ENCODE data around the gene RNF125. TPM values are rescaled to one million over a fixed set of nuclear protein-coding genes. Genes with fewer than 3 reads are reported as not detected.

RNF125 gene
- total RNA-seq (1 to 10 TPM; 1.1 to 2.4 (median 1.9) TPM), polyA plus RNA-seq (2.7 TPM)
- long read RNA-seq, donor 1, full-length matches to known transcripts = 4 of 6 reads
- long read RNA-seq, donor 1, partial matches to known transcripts = 0 of 6 reads
- long read RNA-seq, donor 1, other reads (novel, unspliced or antisense) = 2 of 6 reads
- long read RNA-seq, donor 2 = 0 reads
- long read RNA-seq, donor 3, full-length matches to known transcripts = 4 of 5 reads
- long read RNA-seq, donor 3, partial matches to known transcripts = 1 of 5 reads
- long read RNA-seq, donor 3, other reads (novel, unspliced or antisense) = 0 of 5 reads
- long read RNA-seq, donor 4, full-length matches to known transcripts = 1 of 1 reads
- long read RNA-seq, donor 4, partial matches to known transcripts = 0 of 1 reads
- long read RNA-seq, donor 4, other reads (novel, unspliced or antisense) = 0 of 1 reads

GRCh38 chr18:32018331-32019250, at the start of gene RNF125:
Gene RNF125 (plus strand): TSS chr18:32018825. CDS start chr18:32018864, 39 bp downstream.
- WGBS = under 1% methylated on average over 66 of the region's 66 CpGs
- peak within 1 kb of the TSS; percentile 14 for H3K27ac ChIP-seq (ENCODE audit: low read length)
- intact Hi-C loops (cut with DNase I) = no loop called here
- peak within 1 kb of the TSS; percentile 38 for H3K4me3 ChIP-seq (ENCODE audit: low read length)
- DNase-seq (peak; percentile 83 to 92 (median 91)), ATAC-seq (peak; percentile 95 to 98)
- no peaks in the 10 kb centered on the region for H3K4me1 ChIP-seq (ENCODE audit: control insufficient read depth, insufficient read depth, low read length)
- no peaks in the 10 kb centered on the region for H3K27me3 ChIP-seq (ENCODE audit: control insufficient read depth, insufficient read depth)
- H3K9me3 ChIP-seq (ENCODE audit: control insufficient read depth, low read length) = no peaks in the 10 kb centered on the region

- Histone ChIP-seq H3K9me3 (ENCODE audit: control insufficient read depth, low read length) (peaks cover 2% of the 10 kb centered on the region), H3K27me3 (ENCODE audit: control insufficient read depth, insufficient read depth) (no peaks in the 10 kb centered on the region), H3K4me3 (ENCODE audit: low read length) (no peak overlapping the region), H3K27ac (ENCODE audit: low read length) (no peak overlapping the region), H3K4me1 (ENCODE audit: control insufficient read depth, insufficient read depth, low read length) (no peaks in the 10 kb centered on the region)
- intact Hi-C loops (cut with DNase I) = loop anchor here in 2 of 4 donors (10.0 kb wide), 2 partner anchors 226 to 416 kb away; no protein-coding TSS in a partner anchor
- DNase-seq (no peak), ATAC-seq (no peak)
- WGBS = 63% methylated on average over 3 of the region's 3 CpGs
These were observed 48.0 kb upstream of the RNF125 start for GRCh38 chr18:31970617-31971016.

GRCh38 chr18:31973929-31974546, 44.6 kb upstream of the RNF125 start:
- WGBS = 92% methylated on average over 4 of the region's 4 CpGs
- intact Hi-C loops (cut with DNase I) = loop anchor here in 2 of 4 donors (10.0 kb wide), 2 partner anchors 229 to 419 kb away; no protein-coding TSS in a partner anchor
- ATAC-seq = no peak

GRCh38 chr18:31976242-31976641, 42.4 kb upstream of the RNF125 start:
- Histone ChIP-seq H3K27ac (ENCODE audit: low read length) (no peak overlapping the region), H3K4me3 (ENCODE audit: low read length) (no peak overlapping the region), H3K4me1 (ENCODE audit: control insufficient read depth, insufficient read depth, low read length) (no peaks in the 10 kb centered on the region), H3K27me3 (ENCODE audit: control insufficient read depth, insufficient read depth) (no peaks in the 10 kb centered on the region), H3K9me3 (ENCODE audit: control insufficient read depth, low read length) (peaks cover 2% of the 10 kb centered on the region)
- intact Hi-C loops (cut with DNase I) = loop anchor here in 2 of 4 donors (10.0 kb wide), 2 partner anchors 231 to 421 kb away; no protein-coding TSS in a partner anchor
- WGBS = 57% methylated on average over 3 of the region's 3 CpGs
- ATAC-seq (no peak), DNase-seq (no peak)

More at GRCh38 chr18:31973929-31974546, 44.6 kb upstream of the RNF125 start:
- Histone ChIP-seq H3K27me3 (ENCODE audit: control insufficient read depth, insufficient read depth) (no peaks in the 10 kb centered on the region), H3K4me3 (ENCODE audit: low read length) (no peak overlapping the region), H3K9me3 (ENCODE audit: control insufficient read depth, low read length) (peaks cover 2% of the 10 kb centered on the region), H3K27ac (ENCODE audit: low read length) (no peak overlapping the region), H3K4me1 (ENCODE audit: control insufficient read depth, insufficient read depth, low read length) (no peaks in the 10 kb centered on the region)
- no peak for DNase-seq

GRCh38 chr18:31977270-31977872, 41.3 kb upstream of the RNF125 start:
- H3K27ac ChIP-seq (ENCODE audit: low read length) = no peak overlapping the region
- no peak for DNase-seq
- intact Hi-C loops (cut with DNase I) = loop anchor here in 2 of 4 donors (10.0 kb wide), 2 partner anchors 233 to 423 kb away; no protein-coding TSS in a partner anchor
- peak in 1 of 2 donors; percentile 60 for ATAC-seq
- no peaks in the 10 kb centered on the region for H3K27me3 ChIP-seq (ENCODE audit: control insufficient read depth, insufficient read depth)
- no peaks in the 10 kb centered on the region for H3K4me1 ChIP-seq (ENCODE audit: control insufficient read depth, insufficient read depth, low read length)
- H3K9me3 ChIP-seq (ENCODE audit: control insufficient read depth, low read length) = peaks cover 2% of the 10 kb centered on the region
- 64% methylated on average over 9 of the region's 9 CpGs for WGBS
- no peak overlapping the region for H3K4me3 ChIP-seq (ENCODE audit: low read length)

GRCh38 chr18:31978616-31979015, 40.0 kb upstream of the RNF125 start:
- DNase-seq (no peak), ATAC-seq (no peak)
- Histone ChIP-seq H3K4me1 (ENCODE audit: control insufficient read depth, insufficient read depth, low read length) (peaks cover 2% of the 10 kb centered on the region), H3K27me3 (ENCODE audit: control insufficient read depth, insufficient read depth) (no peaks in the 10 kb centered on the region), H3K27ac (ENCODE audit: low read length) (no peak overlapping the region), H3K9me3 (ENCODE audit: control insufficient read depth, low read length) (peaks cover 2% of the 10 kb centered on the region), H3K4me3 (ENCODE audit: low read length) (no peak overlapping the region)
- intact Hi-C loops (cut with DNase I) = loop anchor here in 2 of 4 donors (10.0 kb wide), 2 partner anchors 234 to 424 kb away; no protein-coding TSS in a partner anchor
- WGBS = 93% methylated on average over 5 of the region's 5 CpGs

GRCh38 chr18:31979714-31980113, 38.9 kb upstream of the RNF125 start:
- H3K27me3 ChIP-seq (ENCODE audit: control insufficient read depth, insufficient read depth) = no peaks in the 10 kb centered on the region
- WGBS = 80% methylated on average over 2 of the region's 2 CpGs
- no peak for DNase-seq
- intact Hi-C loops (cut with DNase I) = loop anchor here in 2 of 4 donors (10.0 kb wide), 2 partner anchors 235 to 425 kb away; no protein-coding TSS in a partner anchor
- no peaks in the 10 kb centered on the region for H3K9me3 ChIP-seq (ENCODE audit: control insufficient read depth, low read length)
- H3K4me1 ChIP-seq (ENCODE audit: control insufficient read depth, insufficient read depth, low read length) = peaks cover 2% of the 10 kb centered on the region
- no peak overlapping the region for H3K4me3 ChIP-seq (ENCODE audit: low read length)
- no peak for ATAC-seq
- H3K27ac ChIP-seq (ENCODE audit: low read length) = no peak overlapping the region

- intact Hi-C loops (cut with DNase I) = no loop called here
- DNase-seq (no peak), ATAC-seq (no peak)
- H3K27me3 ChIP-seq (ENCODE audit: control insufficient read depth, insufficient read depth) = no peaks in the 10 kb centered on the region
- H3K4me1 ChIP-seq (ENCODE audit: control insufficient read depth, insufficient read depth, low read length) = peaks cover 2% of the 10 kb centered on the region
- H3K9me3 ChIP-seq (ENCODE audit: control insufficient read depth, low read length) = no peaks in the 10 kb centered on the region
- H3K4me3 ChIP-seq (ENCODE audit: low read length) = no peak overlapping the region
- H3K27ac ChIP-seq (ENCODE audit: low read length) = no peak overlapping the region
These were observed 37.8 kb upstream of the RNF125 start for GRCh38 chr18:31980863-31981262.

GRCh38 chr18:31983020-31983419, 35.6 kb upstream of the RNF125 start:
- Histone ChIP-seq H3K4me1 (ENCODE audit: control insufficient read depth, insufficient read depth, low read length) (peaks cover 2% of the 10 kb centered on the region), H3K9me3 (ENCODE audit: control insufficient read depth, low read length) (no peaks in the 10 kb centered on the region), H3K27ac (ENCODE audit: low read length) (peak overlapping the region; percentile 54), H3K27me3 (ENCODE audit: control insufficient read depth, insufficient read depth) (no peaks in the 10 kb centered on the region), H3K4me3 (ENCODE audit: low read length) (no peak overlapping the region)
- 51% methylated on average over 3 of the region's 3 CpGs for WGBS
- intact Hi-C loops (cut with DNase I) = no loop called here
- DNase-seq = no peak
- ATAC-seq = peak; percentile 64 to 81

GRCh38 chr18:31983976-31984375, 34.6 kb upstream of the RNF125 start:
- intact Hi-C loops (cut with DNase I) = no loop called here
- Histone ChIP-seq H3K4me3 (ENCODE audit: low read length) (no peak overlapping the region), H3K27me3 (ENCODE audit: control insufficient read depth, insufficient read depth) (no peaks in the 10 kb centered on the region), H3K4me1 (ENCODE audit: control insufficient read depth, insufficient read depth, low read length) (peaks cover 2% of the 10 kb centered on the region), H3K9me3 (ENCODE audit: control insufficient read depth, low read length) (no peaks in the 10 kb centered on the region), H3K27ac (ENCODE audit: low read length) (no peak overlapping the region)
- ATAC-seq = no peak
- DNase-seq = no peak
- 71% methylated on average over 5 of the region's 5 CpGs for WGBS
